ENCODE results near the gene TIAM1. TPM values are rescaled to one million over a fixed set of nuclear protein-coding genes. Genes with fewer than 3 reads are reported as not detected.

TIAM1 gene
- total RNA-seq, 1 donor from 2014 or later: 2.1 TPM

DNA sequence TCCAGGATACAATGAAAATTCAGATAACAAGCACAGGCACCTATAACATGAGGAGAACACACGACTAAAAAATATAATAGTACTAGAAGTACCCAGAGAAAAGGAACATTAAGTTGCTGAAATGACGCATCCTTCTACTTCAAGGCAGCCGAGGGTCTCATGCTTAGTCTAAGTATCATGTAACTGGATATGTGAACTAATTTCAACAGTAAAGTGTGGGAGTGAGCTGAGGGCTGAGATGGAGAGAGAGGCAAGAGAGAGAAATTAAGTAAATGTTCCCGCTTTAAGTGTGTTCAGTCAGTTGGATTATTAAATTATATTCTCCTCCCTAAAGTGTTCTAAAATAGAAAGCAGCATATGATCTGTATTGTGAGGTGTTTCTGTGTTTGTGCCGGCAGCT is 153.5 kb downstream of the TIAM1 start:
- intact Hi-C loops (cut with DNase I): no loop called here
- no peak for DNase-seq (ENCODE audit: low spot score)

DNA sequence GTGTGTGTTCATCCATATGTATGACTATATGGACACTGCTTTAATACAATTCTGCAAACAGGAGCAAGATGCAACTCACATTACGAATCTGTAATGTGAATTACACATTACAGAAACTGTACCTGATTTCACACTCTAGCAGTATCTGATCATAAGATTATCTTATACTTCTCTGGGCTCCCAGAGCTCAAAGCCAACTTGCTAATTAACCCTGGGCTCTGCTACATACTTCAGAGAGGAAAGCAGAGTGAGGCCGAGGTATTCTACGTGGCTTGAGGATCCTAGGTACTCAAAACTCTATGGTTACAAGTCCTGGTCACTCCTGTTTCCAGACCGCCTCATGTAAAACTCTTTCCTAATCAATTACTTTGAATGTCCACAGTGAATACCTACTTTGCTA is 156.6 kb downstream of the TIAM1 start:
- intact Hi-C loops (cut with DNase I): no loop called here
- DNase-seq (ENCODE audit: low spot score): no peak

DNA sequence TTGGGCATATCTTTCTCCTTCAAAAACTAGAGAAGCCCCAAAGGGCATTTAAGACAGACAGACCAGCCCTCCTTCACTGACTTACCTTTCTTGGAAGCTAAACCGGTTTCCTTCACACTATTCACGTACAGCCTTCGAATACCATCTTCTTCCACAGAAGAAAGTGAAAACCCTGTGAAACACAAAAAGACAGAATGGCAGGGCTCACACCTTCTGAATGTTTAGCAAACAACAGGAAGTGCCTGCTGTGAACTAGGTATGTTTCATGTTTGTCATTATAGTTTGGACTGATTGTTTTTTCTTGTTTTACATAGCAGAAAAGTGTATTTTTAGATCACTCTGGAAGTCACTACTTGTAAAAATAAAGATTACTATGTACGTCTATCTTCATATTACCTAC is 157.1 kb downstream of the TIAM1 start:
- intact Hi-C loops (cut with DNase I): no loop called here
- no peak for DNase-seq (ENCODE audit: low spot score)

DNA sequence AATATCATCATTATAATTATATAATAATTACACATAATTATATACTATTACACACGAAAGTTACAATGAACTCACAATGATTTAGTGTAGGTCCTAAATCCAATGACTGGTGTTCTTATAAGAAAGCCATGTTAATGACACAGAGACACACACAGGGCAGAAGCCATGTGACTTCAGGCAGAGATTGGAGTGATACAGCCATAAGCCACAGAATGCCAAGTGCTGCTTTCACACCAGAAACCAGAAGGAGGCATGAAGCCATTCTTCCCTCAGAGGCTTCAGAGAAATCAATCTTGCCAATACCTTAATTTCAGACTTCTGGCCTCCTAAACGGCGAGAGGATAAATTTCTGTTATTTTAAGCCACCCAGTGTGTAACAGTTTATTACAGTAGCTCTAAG is 158.4 kb downstream of the TIAM1 start:
- intact Hi-C loops (cut with DNase I): no loop called here
- DNase-seq (ENCODE audit: low spot score): no peak

DNA sequence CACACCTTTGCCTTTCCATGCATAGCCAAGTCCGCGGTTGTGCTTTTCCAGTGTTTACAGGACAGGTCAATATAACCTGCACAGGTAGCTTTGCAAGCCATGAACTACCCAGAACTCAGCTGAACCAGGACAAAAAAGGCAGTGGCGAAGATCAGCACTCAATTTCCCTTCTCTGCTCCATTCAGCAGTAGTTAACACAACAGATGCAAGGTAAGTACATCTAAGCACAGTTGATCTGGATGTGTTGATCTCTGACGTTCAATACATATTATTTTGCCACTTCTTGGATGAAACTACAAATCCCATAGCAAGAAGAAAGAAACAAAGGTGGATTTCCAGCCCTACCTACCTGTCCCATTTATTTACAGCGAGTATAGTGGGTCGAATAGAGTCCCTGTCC is 159.2 kb downstream of the TIAM1 start:
- intact Hi-C loops (cut with DNase I): no loop called here
- no peak for DNase-seq (ENCODE audit: low spot score)

DNA sequence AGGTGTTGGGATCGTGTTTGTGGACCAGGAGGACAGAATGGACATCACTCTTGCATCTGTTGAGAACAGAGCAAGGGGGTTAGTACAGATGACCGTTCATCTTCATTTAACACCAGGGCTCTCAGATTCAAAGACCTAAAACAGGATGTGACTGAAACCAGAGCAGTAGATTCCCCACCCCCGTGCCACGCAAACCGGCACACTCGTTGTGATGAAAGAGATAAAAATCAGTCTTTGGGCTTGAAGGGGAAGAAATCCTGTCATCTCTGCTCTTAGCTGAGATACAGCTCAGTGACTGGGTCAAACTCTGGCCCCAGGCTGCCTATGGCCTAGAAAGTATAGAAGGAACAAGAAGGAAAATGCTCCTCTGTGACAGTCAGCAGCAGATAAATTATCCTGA is 159.6 kb downstream of the TIAM1 start:
- intact Hi-C loops (cut with DNase I): no loop called here

DNA sequence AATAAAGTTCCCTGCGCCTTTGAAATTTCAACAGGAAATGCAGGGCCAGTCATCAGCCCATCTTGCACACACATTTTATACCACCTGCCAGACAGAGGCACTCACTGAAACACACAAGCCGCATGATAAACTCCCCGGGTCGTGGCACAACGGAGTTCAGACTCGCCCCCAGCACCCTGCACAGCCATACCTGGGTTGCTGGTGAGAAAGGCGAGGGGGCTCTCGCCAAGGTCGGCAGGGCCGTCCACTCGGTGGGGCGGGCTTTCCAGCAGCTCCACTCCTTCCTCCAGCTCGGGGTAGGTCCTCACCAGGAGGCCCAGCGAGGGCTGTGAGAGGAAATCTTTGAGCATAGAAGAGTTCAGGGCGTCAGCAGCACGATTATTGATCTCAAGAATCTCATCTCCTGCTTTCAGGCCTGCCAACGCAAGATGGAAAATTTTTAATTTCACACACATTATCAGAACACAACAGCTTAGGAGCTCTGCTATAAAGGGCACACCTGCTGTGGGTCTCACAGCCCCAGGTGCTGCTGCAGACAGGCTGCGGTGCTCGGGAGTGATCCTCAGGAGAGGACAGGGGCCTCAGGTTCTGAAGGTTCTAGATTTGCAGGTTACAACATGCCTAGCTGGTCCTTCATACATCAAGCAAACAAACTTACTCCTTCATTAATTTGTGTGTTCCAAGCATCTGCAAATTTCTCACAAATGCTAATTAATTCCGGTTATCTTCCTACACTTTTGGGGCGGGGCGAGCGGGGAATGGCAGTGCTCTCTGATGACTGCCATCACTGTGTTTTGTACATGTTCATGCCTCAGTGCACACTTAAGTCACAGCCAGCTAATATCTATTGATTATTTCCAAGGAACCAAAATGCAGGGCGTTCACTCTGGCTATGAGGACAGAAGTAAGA is 161.6 kb downstream of the TIAM1 start:
- no peak for DNase-seq (ENCODE audit: low spot score)
- intact Hi-C loops (cut with DNase I): no loop called here

More for the DNA sequence above, 159.6 kb downstream of the TIAM1 start:
- no peak for DNase-seq (ENCODE audit: low spot score)

DNA sequence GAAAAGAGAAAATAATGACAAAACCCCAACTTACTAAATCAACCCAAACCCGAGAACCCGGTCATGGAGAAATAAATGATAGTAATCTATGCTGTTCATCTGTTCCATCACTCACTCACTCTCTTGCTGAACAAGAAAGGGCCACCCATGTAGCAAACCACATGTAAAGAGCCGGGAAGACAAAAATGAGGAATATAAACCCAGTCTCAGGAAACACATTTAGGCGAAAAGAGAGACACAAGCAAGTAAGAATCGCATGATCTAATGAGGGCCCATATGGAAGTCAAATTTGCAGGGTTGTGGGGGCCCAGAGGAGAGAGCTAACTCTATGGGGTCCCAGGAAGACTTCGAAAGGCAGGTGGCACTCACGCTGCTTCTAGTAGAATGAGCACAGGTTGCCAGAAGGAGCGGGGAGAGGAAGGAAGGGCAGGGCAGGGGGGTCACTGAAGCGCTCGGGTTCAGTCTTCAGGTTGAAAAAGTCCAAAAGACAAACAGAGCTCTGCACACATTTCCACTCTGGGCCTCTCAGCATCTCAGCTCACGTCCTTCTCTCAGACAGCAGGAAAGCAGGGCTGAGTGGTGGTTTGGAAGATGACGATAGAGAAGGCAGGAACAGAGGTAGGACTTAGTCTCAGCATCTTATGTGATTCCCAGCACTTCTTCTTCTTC is 162.8 kb downstream of the TIAM1 start:
- DNase-seq (ENCODE audit: low spot score): no peak
- intact Hi-C loops (cut with DNase I): no loop called here

DNA sequence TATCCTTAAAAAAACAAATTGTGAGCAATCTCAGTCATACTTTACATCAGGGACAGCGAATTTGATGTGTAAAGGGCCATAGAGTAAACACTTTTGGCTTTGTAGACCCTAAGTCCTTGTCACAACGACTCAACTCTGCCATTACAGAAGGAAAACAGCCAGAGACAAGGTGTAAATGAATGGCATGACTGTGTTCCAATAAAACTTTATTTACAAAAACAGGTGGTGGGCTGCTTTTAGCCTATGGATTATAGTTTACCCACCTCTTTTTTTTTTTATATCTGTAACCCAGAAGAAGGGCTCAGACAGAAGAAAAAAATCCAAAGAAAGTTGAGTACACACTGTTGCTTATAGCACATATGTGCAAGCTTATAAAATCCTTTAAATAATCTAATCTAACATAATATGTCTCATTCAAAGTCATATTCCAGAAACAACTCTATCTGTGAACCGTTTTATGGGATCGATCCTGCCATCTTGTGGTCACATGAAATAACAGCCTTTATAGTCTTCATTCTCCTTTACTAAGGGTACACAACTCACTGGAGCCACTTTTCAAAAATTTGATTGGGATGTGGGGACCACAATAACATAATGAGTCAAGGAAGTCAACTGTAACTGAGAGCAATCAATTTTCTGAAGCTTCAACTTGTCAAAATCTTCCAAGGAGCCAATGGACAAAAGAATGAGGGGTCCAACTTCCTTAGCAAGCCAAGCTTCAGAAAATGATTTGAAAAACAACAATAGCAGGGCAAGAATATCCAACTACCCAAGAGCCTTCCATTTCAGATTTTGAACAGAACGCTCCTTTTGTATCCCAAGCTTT is 163.6 kb downstream of the TIAM1 start:
- intact Hi-C loops (cut with DNase I): no loop called here
- no peak for DNase-seq (ENCODE audit: low spot score)

DNA sequence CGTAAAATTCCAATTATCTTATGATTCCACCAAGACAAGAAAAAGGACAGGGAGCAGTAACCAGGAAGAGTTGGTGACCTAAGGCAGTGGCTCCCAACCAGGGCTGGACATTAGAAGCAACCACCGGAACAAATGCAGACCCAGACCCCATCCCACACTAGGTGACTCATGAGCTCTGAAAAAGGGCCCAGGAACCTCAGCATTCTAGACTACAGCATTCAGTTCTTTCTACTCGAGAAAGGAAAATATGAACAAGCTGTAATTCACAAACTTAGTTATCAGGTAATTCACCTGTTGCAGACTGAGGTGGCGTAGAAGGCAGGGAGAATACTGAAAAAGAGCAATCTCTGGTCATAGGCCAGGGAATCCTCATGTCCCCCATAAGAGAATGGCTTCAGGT is 167.3 kb downstream of the TIAM1 start:
- DNase-seq (ENCODE audit: low spot score): no peak
- intact Hi-C loops (cut with DNase I): loop anchor here (5.0 kb wide), 1 partner anchor 54 kb away; no protein-coding TSS in a partner anchor

DNA sequence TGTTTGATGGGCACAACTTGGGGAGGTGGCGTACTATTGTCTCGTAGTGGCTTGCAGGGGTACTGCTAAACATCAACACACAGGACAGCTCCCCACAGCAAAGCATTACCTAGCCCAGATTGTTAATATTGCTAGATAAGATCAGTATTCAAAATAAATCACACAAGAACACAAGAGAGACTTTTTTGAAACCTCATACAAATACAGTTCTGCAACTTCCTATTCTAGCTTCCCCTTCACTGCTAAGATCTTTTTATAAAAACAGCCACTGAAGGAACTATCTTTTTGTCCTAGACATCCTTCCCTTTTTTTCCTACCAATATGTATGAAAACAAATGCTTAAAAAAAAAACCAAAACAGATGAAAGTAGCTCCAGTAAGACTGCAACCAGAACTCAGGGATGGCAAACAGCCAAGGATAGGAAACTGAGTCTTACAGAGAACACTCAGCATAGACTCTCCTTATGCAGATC is 167.9 kb downstream of the TIAM1 start:
- intact Hi-C loops (cut with DNase I): loop anchor here (5.0 kb wide), 1 partner anchor 54 kb away; no protein-coding TSS in a partner anchor
- DNase-seq (ENCODE audit: low spot score): no peak

DNA sequence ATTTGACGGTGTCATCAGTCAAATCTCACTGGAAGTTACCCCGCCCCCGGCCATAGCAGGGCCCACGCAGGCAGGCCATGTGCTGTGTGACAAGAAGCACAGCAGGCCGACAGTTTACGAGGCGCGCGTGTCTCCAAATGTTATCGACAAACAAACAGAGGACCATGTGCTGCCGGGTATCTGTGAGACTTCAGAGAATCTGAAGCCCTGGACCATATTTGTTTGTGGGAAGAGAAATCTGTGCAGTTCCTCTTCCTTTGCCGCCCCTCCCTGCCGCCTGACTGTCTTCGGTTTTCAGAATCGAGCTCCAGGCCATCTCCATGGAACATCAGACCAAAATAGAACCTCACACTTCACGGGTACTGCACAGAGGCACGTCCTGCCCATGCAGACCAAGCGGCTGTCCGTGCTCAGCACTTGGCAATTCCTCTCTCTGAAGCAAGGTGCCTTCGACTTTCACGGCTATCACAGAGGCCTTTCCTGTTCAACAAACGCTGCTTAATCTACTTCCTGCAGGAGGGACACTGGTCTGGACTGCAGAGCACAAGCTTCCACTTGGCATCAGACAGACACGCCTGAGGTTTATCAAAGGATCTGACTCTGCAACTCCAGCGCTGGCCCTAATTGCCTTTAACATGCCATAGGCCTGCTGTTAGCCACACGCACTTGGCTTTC is 170.0 kb downstream of the TIAM1 start:
- DNase-seq (ENCODE audit: low spot score): no peak
- intact Hi-C loops (cut with DNase I): loop anchor here (5.0 kb wide), 1 partner anchor 67 kb away; no protein-coding TSS in a partner anchor

DNA sequence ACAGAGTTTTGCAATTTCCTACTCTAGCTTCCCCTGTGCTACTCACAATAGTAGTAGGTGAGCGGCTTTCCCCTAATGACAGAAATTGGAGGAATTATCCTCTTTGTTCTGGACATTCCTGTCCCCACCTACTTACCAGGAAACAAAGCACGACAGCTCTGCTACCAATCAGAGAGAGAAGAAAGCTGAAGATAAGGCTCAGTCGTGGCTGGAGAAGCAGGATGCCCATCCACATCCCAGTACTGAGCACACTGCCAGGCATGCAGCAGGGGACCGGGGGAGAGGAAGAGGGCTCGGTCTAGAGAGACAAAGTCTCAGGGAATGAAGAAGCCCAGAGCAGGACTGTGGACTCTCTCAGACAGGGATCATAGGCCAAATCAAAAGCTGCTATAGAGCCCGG is 171.7 kb downstream of the TIAM1 start:
- intact Hi-C loops (cut with DNase I): loop anchor here (5.0 kb wide), 1 partner anchor 65 kb away; no protein-coding TSS in a partner anchor
- DNase-seq (ENCODE audit: low spot score): no peak

DNA sequence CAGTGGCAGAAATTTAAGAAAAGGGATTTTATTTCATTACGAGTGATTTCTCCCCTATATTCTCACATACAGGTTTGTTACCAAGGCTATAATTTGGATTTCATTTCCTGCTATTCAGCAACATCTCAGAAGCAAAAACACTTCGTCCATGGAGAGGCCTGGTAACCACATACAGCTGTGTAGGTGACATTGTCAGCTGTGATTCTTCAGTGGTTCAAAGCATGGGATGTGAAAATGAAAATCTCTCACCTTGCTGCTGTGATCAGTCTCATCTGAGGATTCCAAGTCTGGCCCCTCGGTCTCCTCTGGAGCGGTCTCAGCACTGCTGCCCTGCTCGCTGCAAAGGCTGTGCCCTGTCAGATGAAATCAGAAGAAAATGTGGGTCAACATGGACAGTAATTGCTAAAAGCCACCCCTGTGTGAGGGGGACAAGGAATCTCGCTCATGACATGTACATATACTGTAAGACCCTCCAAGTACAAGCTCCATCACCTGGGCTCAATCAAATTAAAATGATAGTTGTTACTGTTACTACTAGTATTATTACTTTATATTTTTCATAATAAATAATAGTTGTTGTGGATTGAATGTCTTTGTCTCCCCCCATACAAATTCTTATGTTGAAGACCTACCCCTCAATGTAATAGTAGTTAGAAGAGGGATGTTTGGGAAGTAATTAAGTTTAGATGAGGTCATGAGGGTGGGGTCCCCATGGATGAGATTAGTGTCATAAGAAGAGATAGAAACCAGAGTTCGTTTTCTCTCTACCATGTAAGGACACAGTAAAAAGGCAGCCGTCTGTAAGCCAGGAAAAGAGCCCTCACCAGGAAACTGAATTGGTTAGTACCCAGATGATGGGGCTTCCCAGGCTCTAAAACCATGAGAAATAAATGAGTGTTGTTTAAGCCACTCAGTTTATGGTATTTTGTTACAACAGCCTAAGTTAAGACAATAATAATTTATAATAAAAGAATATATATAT is 179.1 kb downstream of the TIAM1 start:
- intact Hi-C loops (cut with DNase I): no loop called here
- no peak for DNase-seq (ENCODE audit: low spot score)

DNA sequence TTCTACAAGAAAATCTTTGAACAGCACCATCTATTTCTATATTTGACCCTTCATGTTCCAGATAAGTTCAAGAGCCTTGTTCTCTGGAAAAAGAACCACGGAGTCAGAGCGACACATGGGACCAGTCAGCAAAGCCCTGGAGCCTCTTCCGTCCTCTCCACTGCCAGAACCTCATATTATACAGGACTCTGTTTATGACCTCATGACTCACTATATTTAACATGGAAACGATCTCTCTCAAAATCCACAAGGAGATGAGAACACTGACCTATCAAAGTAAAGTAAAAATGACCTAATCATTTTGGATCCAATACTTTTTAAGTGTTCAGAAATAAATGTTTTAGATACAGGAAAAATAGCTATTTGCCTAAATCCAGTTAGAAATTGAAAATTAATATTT is 181.2 kb downstream of the TIAM1 start:
- DNase-seq (ENCODE audit: low spot score): no peak
- intact Hi-C loops (cut with DNase I): no loop called here

DNA sequence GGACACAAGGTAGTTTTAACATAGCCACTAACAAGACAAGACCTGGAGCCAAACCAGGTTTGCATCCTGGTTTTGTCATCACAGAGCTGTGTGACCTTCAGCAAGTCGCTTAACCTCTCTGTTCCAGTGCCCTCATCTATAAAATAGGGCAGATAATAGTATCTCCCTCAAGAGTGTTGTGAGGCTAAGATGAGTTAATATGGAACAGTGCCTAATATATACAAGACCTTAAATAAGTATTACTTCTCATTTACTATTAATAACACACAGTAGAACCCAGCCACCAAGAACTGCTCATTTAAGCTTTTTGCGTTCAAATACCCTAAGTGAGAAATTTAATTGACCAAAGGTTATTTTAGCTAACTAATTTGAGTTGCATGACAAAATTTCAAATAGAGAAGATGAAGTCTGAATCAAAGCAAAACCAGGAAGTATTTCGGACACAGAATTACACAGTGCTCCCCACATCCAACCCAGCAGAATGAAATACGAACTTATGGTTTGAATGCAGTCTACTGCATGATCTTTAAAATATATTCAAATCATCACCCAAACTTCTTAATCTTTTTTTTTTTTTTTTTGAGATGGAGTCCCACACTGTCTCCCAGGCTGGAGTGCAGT is 181.9 kb downstream of the TIAM1 start:
- no peak for DNase-seq (ENCODE audit: low spot score)
- intact Hi-C loops (cut with DNase I): no loop called here

DNA sequence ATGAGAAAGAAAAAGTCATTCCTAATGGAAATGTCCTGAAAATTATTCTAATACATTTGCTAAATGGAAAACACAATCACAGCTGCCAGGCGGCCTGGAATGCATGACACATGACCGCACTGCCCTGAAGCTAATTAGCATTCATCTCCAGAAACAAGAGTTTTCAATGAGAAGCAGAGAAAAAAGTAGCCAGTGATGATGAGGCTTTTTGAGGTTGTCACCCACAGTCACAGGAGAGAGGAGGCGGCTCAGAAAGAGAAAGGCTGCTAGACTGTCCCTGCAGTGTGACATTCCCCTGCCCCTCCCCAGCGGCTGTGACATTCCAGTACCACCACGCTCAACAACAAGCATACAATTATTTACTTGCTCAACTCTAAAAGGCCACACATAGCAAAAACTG is 182.9 kb downstream of the TIAM1 start:
- no peak for DNase-seq (ENCODE audit: low spot score)
- intact Hi-C loops (cut with DNase I): no loop called here

DNA sequence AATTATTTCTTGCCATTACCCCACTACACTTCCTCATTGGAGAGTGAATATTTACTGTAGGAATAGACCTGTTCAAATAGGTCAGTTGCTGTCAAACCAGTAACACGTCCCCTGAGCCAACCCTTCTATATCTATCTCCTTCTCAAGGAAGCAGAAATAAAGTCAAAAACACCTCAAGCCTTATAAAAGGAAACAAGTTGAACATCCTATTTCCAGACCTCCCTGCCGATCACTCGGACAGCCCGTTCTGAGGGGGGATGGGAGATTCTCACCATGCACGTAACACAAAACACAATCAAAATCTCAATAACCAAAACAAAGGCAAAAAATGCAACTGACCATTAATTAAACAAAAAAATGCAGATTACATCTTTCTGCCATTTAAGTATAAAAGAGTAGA is 184.3 kb downstream of the TIAM1 start:
- intact Hi-C loops (cut with DNase I): no loop called here
- no peak for DNase-seq (ENCODE audit: low spot score)
